GM19467 (cell line): ENCODE results near the gene FBXO34.
"Not testable (repeated sequence)": the region's sequence is repeated elsewhere in the genome, so short reads cannot be mapped to it uniquely, and the experiment has no call there.

Experiments
- ATAC-seq: cut with Tn5 transposase; IDR thresholded peaks from one replicate; pipeline ENCODE4 v1.9.1; 2021; ENCODE audit warnings: mild to moderate bottlenecking, moderate library complexity; ENCODE audit not compliant: unreplicated experiment

Gene FBXO34

GRCh38 chr14:55309154-55309553 is 37.9 kb downstream of the FBXO34 start:
- no peak for ATAC-seq

- no peak for ATAC-seq
These were observed 38.6 kb downstream of the FBXO34 start for GRCh38 chr14:55309761-55310365.

GRCh38 chr14:55312379-55313030 is 41.3 kb downstream of the FBXO34 start:
- ATAC-seq = not testable (repeated sequence)

DNA sequence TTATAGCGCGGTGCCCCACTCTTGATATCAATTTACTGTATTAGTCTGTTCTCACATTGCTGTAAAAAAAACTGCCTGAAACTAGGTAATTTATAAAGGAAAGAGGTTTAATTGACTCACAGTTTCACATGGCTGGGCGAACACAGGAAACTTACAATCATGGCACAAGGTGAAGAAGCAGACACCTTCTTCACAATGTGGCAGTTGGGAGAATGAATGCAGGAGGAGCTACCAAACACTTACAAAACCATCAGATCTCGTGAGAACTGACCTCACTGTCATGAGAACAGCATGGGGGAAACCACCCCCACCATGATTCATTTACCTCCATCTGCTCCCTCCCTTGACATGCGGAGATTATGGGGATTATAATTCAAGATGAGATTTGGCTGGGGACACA is 42.3 kb downstream of the FBXO34 start:
- ATAC-seq = no peak

DNA sequence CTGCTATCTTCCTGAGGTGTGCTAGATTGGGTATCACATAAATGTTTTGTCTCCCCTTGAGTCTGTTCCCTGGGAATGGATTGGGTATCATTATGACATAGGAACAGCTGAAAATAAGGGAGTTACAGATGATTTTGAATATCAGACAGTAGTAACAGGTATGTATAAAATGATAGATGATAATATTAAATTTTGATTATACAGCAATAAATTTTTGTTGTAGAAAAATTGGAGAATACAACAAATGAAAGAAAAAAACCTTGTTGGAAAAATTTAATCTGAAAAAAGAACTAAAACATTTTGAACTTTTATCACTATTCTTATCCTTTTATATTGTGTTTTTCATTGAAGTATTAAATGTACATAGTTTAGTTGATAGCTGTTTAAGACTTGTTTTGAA is 43.2 kb downstream of the FBXO34 start:
- ATAC-seq = no peak

DNA sequence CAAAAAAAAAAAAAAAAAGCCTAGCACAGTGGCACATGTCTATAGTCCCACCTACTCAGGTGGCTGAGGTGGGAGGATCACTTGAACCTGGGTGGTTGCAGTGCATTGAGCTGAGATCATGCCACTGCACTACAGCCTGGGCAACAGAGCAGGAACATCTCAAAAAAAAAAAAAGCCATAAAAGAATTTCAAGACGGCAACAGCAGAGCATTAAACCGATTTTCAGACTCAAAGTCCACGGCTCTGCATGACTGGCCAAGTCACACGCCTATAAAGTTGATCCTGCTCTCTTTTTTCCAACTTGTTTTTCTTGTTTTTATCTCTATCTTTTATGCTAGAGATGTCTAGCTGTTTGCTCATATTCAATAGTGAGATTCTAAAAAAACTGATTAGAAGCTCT is 45.3 kb downstream of the FBXO34 start:
- no peak for ATAC-seq

GRCh38 chr14:55317542-55318306 is 46.5 kb downstream of the FBXO34 start:
- no peak for ATAC-seq

GRCh38 chr14:55318694-55319093 is 47.5 kb downstream of the FBXO34 start:
- ATAC-seq = no peak

GRCh38 chr14:55323910-55324309 is 52.7 kb downstream of the FBXO34 start:
- ATAC-seq = no peak

- ATAC-seq = no peak
These were observed 53.6 kb downstream of the FBXO34 start for GRCh38 chr14:55324812-55325211.

DNA sequence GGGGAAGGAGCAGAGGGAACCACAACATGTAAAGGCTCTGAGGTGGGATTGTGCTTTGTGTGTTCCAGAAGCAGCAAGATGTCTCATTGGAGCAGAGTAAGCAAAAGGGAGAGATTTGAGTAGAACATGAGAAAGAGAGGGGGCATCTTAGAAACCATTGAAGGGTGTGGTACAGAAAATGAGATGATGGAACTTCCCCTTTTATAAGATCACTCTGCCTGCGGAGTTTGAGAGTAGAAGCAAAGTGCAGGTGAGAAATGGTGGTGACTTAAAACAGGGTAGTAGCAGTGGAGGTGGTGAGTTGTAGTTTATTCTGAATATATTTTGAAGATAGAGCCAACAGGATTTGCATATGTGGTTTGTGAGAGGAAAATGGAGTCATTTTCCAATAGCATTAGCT is 56.0 kb downstream of the FBXO34 start:
- ATAC-seq = peak; percentile 64

DNA sequence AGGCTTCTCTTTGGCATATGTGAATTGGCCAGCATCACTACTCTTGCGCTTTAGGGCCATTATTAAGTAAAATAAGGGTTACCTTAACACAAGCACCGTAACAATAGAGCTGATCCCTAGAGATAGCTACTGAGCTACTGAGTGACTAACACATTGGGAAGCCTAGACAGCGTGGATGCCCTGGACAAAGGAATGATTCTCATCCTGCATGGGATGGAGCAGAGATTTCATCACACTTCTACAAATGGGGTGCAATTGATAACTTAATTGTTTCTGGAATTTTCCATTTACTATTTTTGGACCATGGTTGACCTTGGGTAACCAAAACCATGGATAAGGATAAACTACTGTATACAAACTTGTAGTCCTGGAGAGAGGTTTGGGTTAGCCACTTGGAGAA is 57.1 kb downstream of the FBXO34 start:
- no peak for ATAC-seq

GRCh38 chr14:55329999-55330710 is 58.9 kb downstream of the FBXO34 start:
- no peak for ATAC-seq

DNA sequence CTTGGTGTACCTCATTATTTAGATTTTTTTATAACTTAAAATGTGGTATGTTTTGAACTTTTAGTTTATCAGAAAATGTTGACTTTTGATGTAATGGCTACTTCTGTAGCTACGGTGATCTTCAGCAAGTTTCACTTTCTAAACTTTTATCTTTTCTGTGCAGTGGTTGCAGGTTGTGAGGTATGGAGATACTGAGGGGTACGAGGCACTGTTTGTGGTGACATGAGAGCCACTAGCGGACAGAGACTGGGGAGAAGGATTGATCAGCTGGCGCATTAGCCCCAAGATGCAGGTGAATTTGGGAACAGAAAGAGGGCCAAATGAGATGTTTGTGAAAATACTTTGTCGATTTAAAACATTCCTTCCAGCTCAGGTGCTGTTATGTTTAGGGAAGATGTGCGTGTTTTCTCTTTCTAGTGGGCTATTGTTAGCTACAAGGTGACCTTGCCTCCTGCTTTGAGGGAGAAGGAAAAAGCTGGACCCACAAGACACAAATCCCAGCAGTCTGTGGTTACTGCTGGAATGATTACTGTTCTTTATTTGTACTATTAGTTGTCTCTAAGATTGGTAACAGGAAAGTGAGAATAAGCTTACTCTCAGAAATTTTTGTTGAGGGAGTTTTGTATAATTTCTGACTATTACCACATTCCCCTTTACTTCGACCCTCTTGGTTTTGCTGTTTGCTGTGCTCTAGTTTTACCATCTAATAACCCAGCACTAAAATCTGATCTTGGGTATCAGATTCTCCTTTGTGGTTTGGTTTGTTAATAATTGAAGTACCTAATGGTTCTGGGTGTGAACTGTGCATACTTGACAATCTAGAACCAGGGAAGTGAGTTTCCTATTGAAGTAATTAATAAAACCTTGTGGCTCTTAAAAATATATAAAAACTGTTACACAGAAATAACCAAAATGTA is 61.7 kb downstream of the FBXO34 start:
- no peak for ATAC-seq

GRCh38 chr14:55333711-55334485 is 62.7 kb downstream of the FBXO34 start:
- ATAC-seq = peak; percentile 47

- no peak for ATAC-seq
These were observed 64.9 kb downstream of the FBXO34 start for GRCh38 chr14:55336162-55336561.

DNA sequence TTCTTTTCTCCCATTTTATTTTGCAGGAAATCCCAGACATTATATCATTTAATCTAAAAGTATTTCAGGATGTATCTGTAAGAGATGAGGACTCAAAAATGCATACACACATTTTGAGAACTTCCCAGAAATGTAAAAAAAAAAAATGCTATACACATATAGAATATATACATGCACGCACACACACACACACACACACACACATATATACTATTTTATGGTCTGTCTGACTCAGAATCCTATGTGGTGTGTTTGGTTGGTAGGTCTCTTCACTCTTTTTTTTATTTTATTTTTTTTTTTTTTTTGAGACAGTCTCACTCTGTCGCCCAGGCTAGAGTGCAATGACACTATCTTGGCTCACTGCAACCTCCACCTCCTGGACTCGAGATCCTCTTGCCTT is 65.5 kb downstream of the FBXO34 start:
- no peak for ATAC-seq

DNA sequence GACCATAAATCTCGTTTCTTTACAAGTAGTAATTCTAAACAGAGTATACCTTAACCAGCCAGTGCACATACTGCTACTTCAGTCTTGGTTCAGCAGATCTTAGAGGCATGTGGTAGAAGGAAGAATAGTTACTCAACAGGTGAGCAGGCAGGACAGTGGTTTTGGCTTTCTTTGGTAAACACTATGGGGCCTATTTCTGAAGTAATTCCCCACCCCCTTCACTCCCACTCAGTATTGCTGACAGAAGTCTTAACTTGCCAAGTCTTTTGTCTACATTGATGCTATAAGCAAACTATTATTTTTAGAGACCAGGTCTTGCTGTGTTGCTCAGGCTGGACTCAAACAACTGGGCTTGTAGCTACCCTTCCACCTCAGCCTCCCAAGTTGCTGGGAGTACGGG is 68.5 kb downstream of the FBXO34 start:
- ATAC-seq = no peak

DNA sequence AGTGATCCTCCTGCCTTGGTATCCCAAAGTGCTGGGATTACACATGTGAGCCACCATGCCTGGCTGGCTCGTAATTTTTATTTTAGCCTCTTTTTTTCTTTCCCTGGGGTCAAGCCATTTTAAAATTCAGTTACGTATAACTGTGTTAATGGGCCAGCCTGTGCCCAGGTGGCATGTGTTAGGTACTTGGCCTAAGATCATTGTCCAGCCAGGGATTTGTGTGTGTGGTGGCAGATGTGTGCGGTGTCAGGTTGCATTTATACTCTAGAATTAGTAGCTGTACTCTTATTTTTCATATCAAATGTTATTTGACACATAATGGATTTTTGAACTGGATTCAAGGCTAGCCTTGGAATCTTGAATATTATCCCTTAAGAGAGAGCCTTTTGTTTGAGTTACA is 69.3 kb downstream of the FBXO34 start:
- no peak for ATAC-seq

DNA sequence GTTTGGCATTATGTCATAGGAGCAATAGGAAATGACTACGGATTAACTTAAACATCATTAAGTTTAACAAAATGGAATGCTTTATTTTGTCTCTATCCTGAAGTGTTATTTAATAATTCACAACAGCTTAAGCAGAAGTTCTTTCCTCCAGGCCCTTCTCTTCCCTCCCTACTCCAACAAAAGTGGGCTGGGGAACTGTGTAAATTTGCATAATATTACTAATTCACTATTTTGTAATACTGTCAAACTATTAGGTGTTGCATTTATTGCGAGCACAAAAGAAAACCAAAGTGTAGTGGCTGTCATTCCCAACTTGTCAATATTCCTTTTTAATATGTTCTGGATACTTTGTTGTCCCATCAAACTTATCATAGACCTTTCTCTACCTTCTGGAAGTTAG is 70.6 kb downstream of the FBXO34 start:
- ATAC-seq = no peak
